ENCODE results near the gene PRR3. TPM values are rescaled to one million over a fixed set of nuclear protein-coding genes. Genes with fewer than 3 reads are reported as not detected.

The PRR3 gene
- total RNA-seq, 1 donor = 6.8 TPM

GRCh38 chr6:30610065-30610464 is 53.0 kb downstream of the PRR3 start:
- Histone ChIP-seq H3K4me1 (ENCODE audit: insufficient read depth, low read length) (peaks cover 26% of the 10 kb centered on the region), H3K4me3 (ENCODE audit: low read length) (no peak overlapping the region), H3K27me3 (ENCODE audit: insufficient read depth, low read length) (no peaks in the 10 kb centered on the region), H3K9me3 (ENCODE audit: low read depth, low read length) (no peaks in the 10 kb centered on the region)

GRCh38 chr6:30611150-30611855 is 54.2 kb downstream of the PRR3 start:
- Histone ChIP-seq H3K9me3 (ENCODE audit: low read depth, low read length) (no peaks in the 10 kb centered on the region), H3K27me3 (ENCODE audit: insufficient read depth, low read length) (no peaks in the 10 kb centered on the region), H3K4me1 (ENCODE audit: insufficient read depth, low read length) (peaks cover 26% of the 10 kb centered on the region), H3K4me3 (ENCODE audit: low read length) (no peak overlapping the region)

GRCh38 chr6:30611856-30612194 is 54.7 kb downstream of the PRR3 start:
- peaks cover 26% of the 10 kb centered on the region for H3K4me1 ChIP-seq (ENCODE audit: insufficient read depth, low read length)
- no peaks in the 10 kb centered on the region for H3K9me3 ChIP-seq (ENCODE audit: low read depth, low read length)
- H3K27me3 ChIP-seq (ENCODE audit: insufficient read depth, low read length) = no peaks in the 10 kb centered on the region
- no peak overlapping the region for H3K4me3 ChIP-seq (ENCODE audit: low read length)

GRCh38 chr6:30612213-30612612 is 55.1 kb downstream of the PRR3 start:
- no peaks in the 10 kb centered on the region for H3K9me3 ChIP-seq (ENCODE audit: low read depth, low read length)
- no peak overlapping the region for H3K4me3 ChIP-seq (ENCODE audit: low read length)
- H3K4me1 ChIP-seq (ENCODE audit: insufficient read depth, low read length) = peaks cover 26% of the 10 kb centered on the region
- no peaks in the 10 kb centered on the region for H3K27me3 ChIP-seq (ENCODE audit: insufficient read depth, low read length)

- Histone ChIP-seq H3K4me1 (ENCODE audit: insufficient read depth, low read length) (peaks cover 26% of the 10 kb centered on the region), H3K27me3 (ENCODE audit: insufficient read depth, low read length) (no peaks in the 10 kb centered on the region), H3K4me3 (ENCODE audit: low read length) (no peak overlapping the region), H3K9me3 (ENCODE audit: low read depth, low read length) (no peaks in the 10 kb centered on the region)
Observed at GRCh38 chr6:30612687-30613248, 55.7 kb downstream of the PRR3 start.

Other genes with a start within 250 kb of the PRR3 start
- 21.5 TPM for gene TRIM39, start 230.4 kb upstream of the PRR3 start, total RNA-seq
- 16.0 TPM for gene RPP21, start 212.1 kb upstream of the PRR3 start, total RNA-seq
- gene HLA-E, start 67.8 kb upstream of the PRR3 start, total RNA-seq = 1,812 TPM
- gene GNL1, start 806 bp upstream of the PRR3 start, total RNA-seq = 40.8 TPM
- gene ABCF1, start 14.1 kb downstream of the PRR3 start, total RNA-seq = 30.5 TPM
- 166 TPM for gene PPP1R10, start 59.9 kb downstream of the PRR3 start, total RNA-seq
- gene MRPS18B, start 60.5 kb downstream of the PRR3 start, total RNA-seq = 31.3 TPM
- gene ATAT1, start 69.6 kb downstream of the PRR3 start, total RNA-seq = 0.94 TPM
- 12.5 TPM for gene C6orf136, start 89.8 kb downstream of the PRR3 start, total RNA-seq
- 8.2 TPM for gene DHX16, start 115.7 kb downstream of the PRR3 start, total RNA-seq
- 81.8 TPM for gene PPP1R18, start 129.3 kb downstream of the PRR3 start, total RNA-seq
- 4.5 TPM for gene NRM, start 133.7 kb downstream of the PRR3 start, total RNA-seq
- 6.4 TPM for gene MDC1, start 160.0 kb downstream of the PRR3 start, total RNA-seq
- 99.5 TPM for gene TUBB, start 163.1 kb downstream of the PRR3 start, total RNA-seq
- gene FLOT1, start 185.4 kb downstream of the PRR3 start, total RNA-seq = 68.1 TPM
- 546 TPM for gene IER3, start 187.3 kb downstream of the PRR3 start, total RNA-seq

All from mononuclear cell (primary cell).